Skeletal muscle tissue (tissue), 4 donors: ENCODE results near the gene COL23A1. TPM values are rescaled to one million over a fixed set of nuclear protein-coding genes. Genes with fewer than 3 reads are reported as not detected.

Experiments
- H3K27ac ChIP-seq: one replicate; pipeline ENCODE4 v1.7.0; 2013; ENCODE audit warnings: mild to moderate bottlenecking, low read depth, low read length, inconsistent platforms
- H3K27me3 ChIP-seq, 3 donors: one replicate each; pipeline ENCODE4 v1.7.0; 2013; ENCODE audit warnings: low read length in 3 of 3; ENCODE audit not compliant: control insufficient read depth in 3 of 3, insufficient read depth in 3 of 3
- H3K36me3 ChIP-seq, 3 donors: one replicate each; pipeline ENCODE4 v1.7.0; 2013; ENCODE audit warnings: low read length in 3 of 3; ENCODE audit not compliant: control insufficient read depth in 3 of 3, insufficient read depth in 3 of 3
- H3K4me1 ChIP-seq, 3 donors: one replicate each; pipeline ENCODE4 v1.7.0; 2013; ENCODE audit warnings: low read length in 3 of 3, mild to moderate bottlenecking in 3 of 3; ENCODE audit not compliant: control insufficient read depth in 3 of 3, insufficient read depth in 3 of 3
- H3K4me3 ChIP-seq, 3 donors: one replicate each; pipeline ENCODE4 v1.7.0; 2013; ENCODE audit warnings: low read length in 3 of 3
- H3K9ac ChIP-seq, 3 donors: one replicate each; pipeline ENCODE4 v1.7.0; 2013; ENCODE audit warnings: low read length in 3 of 3, mild to moderate bottlenecking in 3 of 3, moderate library complexity in 2 of 3, low read depth in 1 of 3
- H3K9me3 ChIP-seq, 3 donors: one replicate each; pipeline ENCODE4 v1.7.0; 2013; ENCODE audit warnings: low read length in 3 of 3; ENCODE audit not compliant: control insufficient read depth in 3 of 3
- total RNA-seq: library from RNA; depleted of rRNA; stranded (reverse); fragments of >200 nt; gene quantifications from one replicate; pipeline ENCODE4 v1.2.3, GENCODE V29; 2014
- donor health status: Osteomylitis.

The COL23A1 gene
- total RNA-seq, 1 donor from 2014 or later = 0.52 TPM

DNA sequence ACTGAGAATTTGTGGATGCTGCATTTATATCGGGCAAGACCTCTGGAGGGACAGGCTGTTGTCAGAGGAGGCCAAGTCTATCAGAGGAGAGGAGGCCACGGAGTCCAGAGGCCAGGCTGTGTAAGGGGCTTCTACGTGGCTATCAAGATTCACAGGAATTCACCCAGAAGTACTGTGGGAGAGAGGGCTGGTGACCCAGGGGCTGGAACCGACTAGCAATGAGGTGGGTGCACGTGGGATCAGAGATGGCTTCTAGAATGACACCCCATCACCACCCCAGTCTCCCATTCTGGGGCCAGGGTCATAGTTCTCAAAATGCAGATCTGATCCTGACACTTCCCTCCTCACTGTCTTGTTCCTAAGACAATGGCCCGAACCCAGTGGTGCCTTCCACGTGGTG, 296.4 kb downstream of the COL23A1 start:
- Histone ChIP-seq H3K9ac (no peak overlapping the region), H3K27ac (no peak overlapping the region), H3K27me3 (peaks cover 9 to 48% (median 28%) of the 10 kb centered on the region in 3 donors), H3K4me3 (no peak overlapping the region), H3K36me3 (no peaks in the 10 kb centered on the region), H3K9me3 (no peaks in the 10 kb centered on the region), H3K4me1 (peaks cover 8 to 17% (median 11%) of the 10 kb centered on the region in 3 donors)

DNA sequence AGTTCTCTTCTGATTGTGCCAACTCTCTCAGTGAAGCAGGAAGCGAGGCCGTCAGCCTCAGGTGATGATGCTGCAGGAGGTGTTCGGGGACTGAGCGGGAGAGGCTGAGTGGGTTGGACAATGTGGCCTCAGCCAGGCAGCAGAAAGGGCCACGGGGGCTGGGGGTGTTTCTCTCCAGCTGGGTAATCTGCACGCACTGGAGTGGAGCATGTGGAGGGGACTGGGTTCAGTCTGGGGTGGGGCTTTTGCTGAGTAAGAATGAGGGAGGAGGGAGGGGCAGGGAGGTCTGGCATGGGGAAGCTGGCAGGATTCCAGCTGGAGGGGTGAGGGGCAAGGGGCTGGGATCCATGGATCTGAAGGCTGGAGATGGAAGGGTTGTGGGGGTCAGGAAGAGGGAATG, 296.8 kb downstream of the COL23A1 start:
- Histone ChIP-seq H3K36me3 (no peaks in the 10 kb centered on the region), H3K27me3 (peaks cover 9 to 51% (median 32%) of the 10 kb centered on the region in 3 donors), H3K27ac (no peak overlapping the region), H3K9ac (no peak overlapping the region), H3K4me3 (no peak overlapping the region), H3K9me3 (no peaks in the 10 kb centered on the region), H3K4me1 (peaks cover 10 to 21% (median 15%) of the 10 kb centered on the region in 3 donors)

DNA sequence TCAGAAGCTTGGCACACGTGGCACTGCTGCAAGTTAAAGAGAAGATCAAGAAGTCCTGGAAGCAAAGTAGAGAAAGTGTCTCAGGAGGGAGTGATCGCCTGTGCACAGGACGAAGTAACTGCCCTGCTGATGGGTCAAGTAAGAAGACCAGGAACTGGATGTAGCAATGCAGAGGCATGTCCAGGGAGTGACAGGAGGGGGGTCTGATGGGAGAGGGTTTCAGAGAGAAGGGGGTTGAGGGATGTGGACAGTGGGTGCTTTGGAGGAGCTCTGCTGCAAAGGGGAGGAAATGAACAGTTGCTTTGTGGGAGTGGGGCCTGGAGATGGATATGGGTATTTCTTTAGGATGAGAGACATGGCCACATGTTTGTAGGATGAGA, 297.4 kb downstream of the COL23A1 start:
- Histone ChIP-seq H3K4me3 (no peak overlapping the region), H3K27me3 (peaks cover 9 to 57% (median 35%) of the 10 kb centered on the region in 3 donors), H3K9me3 (no peaks in the 10 kb centered on the region), H3K36me3 (no peaks in the 10 kb centered on the region), H3K9ac (no peak overlapping the region), H3K4me1 (peaks cover 10 to 24% (median 19%) of the 10 kb centered on the region in 3 donors), H3K27ac (no peak overlapping the region)

DNA sequence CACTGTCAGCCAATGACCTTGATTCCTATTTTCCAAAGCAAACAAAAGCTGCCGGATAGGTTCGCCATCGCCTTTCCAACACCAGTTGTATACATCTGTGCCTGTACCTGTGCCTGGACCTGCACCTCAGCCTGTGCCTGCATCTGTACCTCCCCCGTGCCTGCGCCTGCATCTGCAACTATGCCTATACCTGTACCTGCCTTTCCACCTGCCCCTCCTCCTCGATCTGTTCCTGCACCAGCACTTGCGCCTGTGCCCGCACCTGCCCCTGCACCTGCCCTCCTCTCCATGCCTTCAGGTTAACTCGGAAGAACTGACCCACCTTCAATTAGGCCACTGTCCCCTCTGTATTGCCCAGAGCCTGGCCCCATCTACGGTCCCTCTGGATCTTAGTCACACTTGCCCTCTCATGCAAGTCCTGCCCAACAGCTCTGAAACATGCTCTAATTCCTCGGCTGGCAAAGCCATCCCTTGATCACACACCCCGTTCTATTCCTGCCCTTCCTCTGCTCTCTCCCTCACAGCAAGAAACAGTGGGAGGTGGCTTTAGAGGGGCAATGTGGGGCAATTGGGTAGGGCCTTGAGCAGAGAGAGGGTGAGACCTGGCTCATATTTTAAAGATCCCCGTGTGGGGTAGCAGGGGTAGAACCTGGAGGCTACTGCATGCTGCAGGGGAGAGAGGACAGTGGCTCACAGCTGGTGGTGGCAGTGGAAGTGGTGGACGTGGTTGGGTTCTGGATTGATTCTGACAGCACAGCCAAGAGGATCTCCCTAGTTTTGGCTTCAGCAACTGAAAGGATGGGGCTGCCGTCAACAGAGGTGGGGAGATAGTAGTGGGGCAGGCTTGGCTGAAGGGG, 298.0 kb downstream of the COL23A1 start:
- Histone ChIP-seq H3K27me3 (peaks cover 13 to 63% (median 37%) of the 10 kb centered on the region in 3 donors), H3K4me3 (no peak overlapping the region), H3K27ac (no peak overlapping the region), H3K9ac (no peak overlapping the region), H3K9me3 (no peaks in the 10 kb centered on the region), H3K4me1 (peaks cover 10 to 24% (median 19%) of the 10 kb centered on the region in 3 donors), H3K36me3 (no peaks in the 10 kb centered on the region)

DNA sequence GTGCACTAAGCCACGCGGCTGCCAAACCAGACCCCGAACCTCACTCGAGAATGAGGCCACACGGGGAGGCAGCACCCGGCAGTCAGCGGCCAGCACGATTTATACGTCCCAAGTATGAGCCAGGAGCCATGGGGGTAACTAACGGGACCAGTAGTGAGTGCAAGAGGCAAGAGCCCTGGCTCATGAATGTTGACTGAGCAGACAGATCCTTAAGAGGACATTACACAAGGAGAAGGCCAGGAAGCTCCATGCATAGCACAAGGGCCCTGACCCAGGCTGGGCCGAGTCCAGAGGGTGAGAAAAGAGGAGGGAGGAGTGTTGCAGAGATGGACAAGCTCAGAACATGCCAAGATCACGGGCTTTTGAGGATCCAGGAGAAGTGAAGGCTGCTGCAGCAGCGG, 299.0 kb downstream of the COL23A1 start:
- Histone ChIP-seq H3K9me3 (no peaks in the 10 kb centered on the region), H3K27ac (no peak overlapping the region), H3K4me3 (no peak overlapping the region), H3K4me1 (peaks cover 10 to 24% (median 19%) of the 10 kb centered on the region in 3 donors), H3K9ac (no peak overlapping the region), H3K36me3 (no peaks in the 10 kb centered on the region), H3K27me3 (peaks cover 19 to 72% (median 37%) of the 10 kb centered on the region in 3 donors)

DNA sequence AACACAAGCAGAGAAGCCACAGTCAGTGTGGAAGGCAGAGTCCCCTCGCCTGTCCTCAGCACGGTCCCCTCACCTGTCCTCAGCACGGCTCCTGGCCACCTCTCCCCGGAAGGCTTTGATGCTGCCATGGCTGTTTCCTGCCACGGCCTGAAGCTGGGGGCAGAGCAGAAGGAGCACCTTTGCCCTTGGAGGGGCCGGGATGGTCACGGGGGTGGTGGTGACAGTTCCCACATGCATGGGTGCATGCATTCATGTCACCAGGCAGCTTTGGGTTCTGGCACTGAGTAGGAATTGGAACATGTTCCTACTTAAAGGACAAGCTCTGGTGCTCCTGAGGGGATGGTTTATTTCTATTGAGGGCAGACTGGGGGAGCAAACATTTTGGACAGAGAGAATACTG, 299.8 kb downstream of the COL23A1 start:
- Histone ChIP-seq H3K27ac (no peak overlapping the region), H3K36me3 (no peaks in the 10 kb centered on the region), H3K9me3 (no peaks in the 10 kb centered on the region), H3K9ac (no peak overlapping the region), H3K27me3 (peaks cover 19 to 68% (median 37%) of the 10 kb centered on the region in 3 donors), H3K4me1 (peaks cover 10 to 24% (median 19%) of the 10 kb centered on the region in 3 donors), H3K4me3 (no peak overlapping the region)

DNA sequence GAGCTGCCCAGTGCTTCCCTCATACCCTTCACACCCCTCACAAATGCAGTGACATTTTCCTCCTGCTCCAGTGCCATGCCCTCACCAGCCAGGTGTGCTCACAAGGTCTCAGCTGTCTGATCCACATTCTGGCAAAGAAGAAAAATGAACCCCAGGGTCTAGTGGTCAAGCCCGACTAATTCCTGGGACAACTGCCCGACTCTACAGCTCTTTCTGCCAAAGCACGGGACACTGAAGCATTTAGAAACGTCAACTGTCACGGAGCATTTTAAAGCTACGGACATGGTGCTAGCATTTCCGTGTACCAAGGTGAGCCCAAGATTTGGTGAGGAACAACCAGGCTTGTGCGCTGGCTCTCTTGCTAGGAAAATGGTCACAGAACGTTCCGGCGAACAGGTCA, 300.8 kb downstream of the COL23A1 start:
- Histone ChIP-seq H3K9ac (no peak overlapping the region), H3K4me1 (peaks cover 10 to 24% (median 19%) of the 10 kb centered on the region in 3 donors), H3K27me3 (peaks cover 19 to 68% (median 37%) of the 10 kb centered on the region in 3 donors), H3K36me3 (no peaks in the 10 kb centered on the region), H3K4me3 (peak overlapping the region in 1 of 3 donors; percentile 2), H3K9me3 (no peaks in the 10 kb centered on the region), H3K27ac (no peak overlapping the region)

DNA sequence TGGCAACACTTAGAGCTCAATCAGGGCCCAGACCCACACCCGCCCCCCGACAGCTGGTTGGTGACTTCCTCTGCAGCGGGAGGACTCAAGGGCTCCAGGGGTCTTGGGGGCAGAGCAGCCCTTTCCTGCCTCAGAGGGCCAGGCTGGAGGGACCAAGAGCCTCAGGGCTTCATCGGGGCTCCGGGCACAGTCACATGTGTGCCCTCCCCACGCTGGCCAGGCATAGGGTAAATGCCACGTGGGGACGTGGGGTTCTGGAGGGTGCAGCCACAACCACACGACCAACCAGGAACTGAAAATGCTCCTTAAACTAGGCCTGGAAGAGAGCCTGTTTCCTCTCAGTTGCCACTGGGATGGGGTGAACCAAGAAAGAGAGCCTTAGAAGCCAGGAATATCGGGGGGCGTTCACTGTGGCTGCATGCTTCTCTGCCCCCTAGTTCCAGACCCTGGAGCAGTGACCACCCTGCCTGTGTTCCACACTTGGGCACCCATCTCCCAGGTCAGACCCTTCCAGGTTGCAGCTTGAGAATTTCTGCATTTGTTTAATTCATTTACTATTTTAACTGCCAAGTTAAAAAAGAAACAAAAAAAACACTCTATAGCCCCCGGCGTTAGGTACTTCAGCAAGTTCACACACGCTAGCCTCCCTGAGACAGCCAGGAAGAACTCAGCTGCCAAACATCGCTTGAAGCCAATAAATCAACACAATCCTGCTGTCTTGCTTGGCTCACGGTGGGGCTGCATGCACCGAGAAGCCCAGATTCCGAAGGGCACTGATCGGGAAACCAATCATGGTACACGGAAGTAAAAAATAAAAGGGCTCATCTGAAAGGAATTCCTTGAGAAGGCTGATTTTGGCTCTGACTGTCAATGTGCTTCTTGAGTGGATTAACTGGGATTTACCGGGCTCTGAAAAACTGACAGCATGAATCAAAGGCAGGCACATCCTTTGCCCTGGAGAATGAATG, 301.5 kb downstream of the COL23A1 start:
- peaks cover 19 to 68% (median 37%) of the 10 kb centered on the region in 3 donors for H3K27me3 ChIP-seq

DNA sequence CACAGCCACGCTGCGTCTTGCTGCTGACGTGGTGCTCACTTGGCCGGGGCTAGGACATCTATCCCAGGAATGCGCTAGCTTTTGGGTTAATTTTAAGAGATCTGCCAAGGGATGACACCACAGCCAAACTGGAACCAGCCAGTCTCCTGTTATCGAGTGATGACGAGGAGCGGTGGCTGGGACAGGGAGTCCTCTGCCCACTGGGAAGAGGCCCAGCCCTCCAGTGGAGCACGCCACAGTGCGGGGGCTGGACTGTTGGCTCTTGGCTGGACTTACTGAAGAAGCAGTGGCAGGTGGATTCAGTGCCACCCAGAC, 302.4 kb downstream of the COL23A1 start:
- Histone ChIP-seq H3K4me3 (no peak overlapping the region), H3K27me3 (peaks cover 19 to 61% (median 36%) of the 10 kb centered on the region in 3 donors), H3K4me1 (peaks cover 10 to 24% (median 19%) of the 10 kb centered on the region in 3 donors), H3K9me3 (peaks cover 3 to 6% (median 5%) of the 10 kb centered on the region in 3 donors), H3K27ac (no peak overlapping the region), H3K36me3 (no peaks in the 10 kb centered on the region), H3K9ac (no peak overlapping the region)

More for the DNA sequence above, 301.5 kb downstream of the COL23A1 start:
- H3K9me3 ChIP-seq = peaks cover 3 to 5% (median 5%) of the 10 kb centered on the region in 3 donors
- peaks cover 10 to 24% (median 19%) of the 10 kb centered on the region in 3 donors for H3K4me1 ChIP-seq
- no peak overlapping the region for H3K27ac ChIP-seq
- no peak overlapping the region for H3K4me3 ChIP-seq
- H3K36me3 ChIP-seq = no peaks in the 10 kb centered on the region
- peak overlapping the region in 1 of 3 donors; percentile 3 for H3K9ac ChIP-seq
